Muscle of leg (tissue), 11 donors: ENCODE results near the gene USP17L5. TPM values are rescaled to one million over a fixed set of nuclear protein-coding genes. Genes with fewer than 3 reads are reported as not detected.
A peak's percentile ranks its signal among the peaks of the same experiment; 100 is the strongest.
"Not testable (repeated sequence)": the region's sequence is repeated elsewhere in the genome, so short reads cannot be mapped to it uniquely, and the experiment has no call there.

Experiments used
- DNase-seq: peaks from one replicate; pipeline ENCODE4 v3.0.0; 2013
- H3K27ac ChIP-seq: one replicate; pipeline ENCODE4 v1.5.1; 2013; ENCODE audit warnings: mild to moderate bottlenecking, low read length, control low read depth
- H3K27me3 ChIP-seq: one replicate; pipeline ENCODE4 v1.6.1; 2013; ENCODE audit warnings: low read length; ENCODE audit not compliant: control insufficient read depth, insufficient read depth
- H3K36me3 ChIP-seq: one replicate; pipeline ENCODE4 v1.6.1; 2013; ENCODE audit warnings: low read length; ENCODE audit not compliant: control insufficient read depth, insufficient read depth
- H3K4me1 ChIP-seq: one replicate; pipeline ENCODE4 v1.6.1; 2013; ENCODE audit warnings: low read length; ENCODE audit not compliant: control insufficient read depth, insufficient read depth
- H3K4me3 ChIP-seq: one replicate; pipeline ENCODE4 v1.5.1; 2013; ENCODE audit warnings: low read length, control low read depth
- H3K9me3 ChIP-seq: replicated peaks from 2 replicates; pipeline ENCODE4 v1.6.1; 2013; ENCODE audit warnings: low read depth, low read length; ENCODE audit not compliant: control insufficient read depth
- WGBS: methylation state at CpG from one replicate; pipeline ENCODE4 v1.1.5; 2013; ENCODE audit warnings: missing lambda C conversion rate; ENCODE audit not compliant: insufficient coverage; 5-methylcytosine and 5-hydroxymethylcytosine counted together
- polyA plus RNA-seq, 8 donors: library from polyadenylated mRNA; unstranded; fragments of 120-200 nt; gene quantifications; one replicate each; pipeline versions ENCODE4 v1.2.1 to v1.2.3, GENCODE V29; 2013; ENCODE audit warnings: inconsistent platforms in 1 of 8, low replicate concordance in 1 of 8; ENCODE audit not compliant: insufficient read length in 8 of 8, insufficient read depth in 1 of 8
- total RNA-seq: library from RNA; stranded (reverse); fragments of 120-200 nt; gene quantifications from one replicate; pipeline ENCODE4 v1.2.4, GENCODE V29; 2013

The USP17L5 gene
- total and polyA plus RNA-seq, 9 donors = not detected

- not testable (repeated sequence) for H3K27me3 ChIP-seq, H3K27ac ChIP-seq, H3K4me3 ChIP-seq, H3K4me1 ChIP-seq, H3K36me3 ChIP-seq, H3K9me3 ChIP-seq, DNase-seq
- WGBS = no CpG with 5 or more reads among the region's 1 CpG
Measured at GRCh38 chr4:9379881-9380280, 40.7 kb downstream of the USP17L5 start.

DNA sequence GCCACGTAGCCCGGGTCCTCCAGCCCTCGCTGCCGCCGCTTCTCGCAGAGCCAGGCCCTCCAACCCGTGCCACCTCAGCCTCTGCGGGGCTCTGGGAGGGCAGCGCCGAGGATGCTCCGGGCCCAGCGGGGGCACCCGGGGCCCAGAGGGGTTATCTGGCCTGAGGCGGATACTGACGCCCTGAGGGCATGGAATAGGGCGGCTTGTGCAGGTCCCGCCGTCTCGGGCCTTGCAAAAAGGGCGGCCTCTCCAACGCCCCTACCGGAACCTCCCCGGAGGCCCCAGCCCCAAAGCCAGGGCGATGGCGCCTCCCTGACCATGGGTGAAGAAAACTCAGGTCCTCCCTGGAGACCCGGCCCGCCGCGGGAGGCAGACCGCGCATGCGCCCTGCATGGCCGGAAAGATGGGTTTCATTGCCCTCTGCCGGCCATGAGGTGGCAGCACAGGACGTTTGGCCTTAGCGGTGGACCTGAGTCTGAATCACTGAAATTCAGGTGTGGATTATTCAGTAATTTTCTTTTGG is 41.9 kb downstream of the USP17L5 start:
- peak overlapping the region; percentile 44 for H3K4me3 ChIP-seq
- not testable (repeated sequence) for H3K27me3 ChIP-seq, H3K9me3 ChIP-seq, H3K36me3 ChIP-seq, H3K4me1 ChIP-seq, H3K27ac ChIP-seq
- peak; percentile 0 for DNase-seq
- WGBS = 60% methylated on average over 19 of the region's 36 CpGs

DNA sequence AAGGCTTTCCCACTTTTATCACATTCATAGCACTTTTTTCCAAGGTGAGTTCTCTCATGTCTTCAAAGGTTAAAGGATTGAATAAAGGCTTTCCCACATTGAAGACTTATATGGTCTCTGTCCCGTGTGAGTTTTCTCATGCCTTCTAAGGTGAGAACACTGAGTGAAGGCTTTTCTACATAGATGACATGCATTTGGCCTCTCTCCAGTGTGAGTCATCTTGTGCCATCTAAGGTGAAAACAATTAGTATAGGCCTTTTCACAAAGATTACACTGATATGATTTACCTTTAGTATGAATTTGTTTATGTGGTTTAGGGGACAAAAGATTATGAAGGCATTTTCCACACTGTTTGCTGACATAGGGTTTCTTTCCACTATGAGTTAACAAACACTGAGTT is 44.9 kb downstream of the USP17L5 start:
- Histone ChIP-seq H3K27me3 (no peaks in the 10 kb centered on the region), H3K4me3 (no peak overlapping the region), H3K9me3 (no peaks in the 10 kb centered on the region), H3K4me1 (peaks cover 4% of the 10 kb centered on the region), H3K27ac (no peak overlapping the region), H3K36me3 (no peaks in the 10 kb centered on the region)
- WGBS = no CpG with 5 or more reads among the region's 1 CpG
- DNase-seq = no peak

DNA sequence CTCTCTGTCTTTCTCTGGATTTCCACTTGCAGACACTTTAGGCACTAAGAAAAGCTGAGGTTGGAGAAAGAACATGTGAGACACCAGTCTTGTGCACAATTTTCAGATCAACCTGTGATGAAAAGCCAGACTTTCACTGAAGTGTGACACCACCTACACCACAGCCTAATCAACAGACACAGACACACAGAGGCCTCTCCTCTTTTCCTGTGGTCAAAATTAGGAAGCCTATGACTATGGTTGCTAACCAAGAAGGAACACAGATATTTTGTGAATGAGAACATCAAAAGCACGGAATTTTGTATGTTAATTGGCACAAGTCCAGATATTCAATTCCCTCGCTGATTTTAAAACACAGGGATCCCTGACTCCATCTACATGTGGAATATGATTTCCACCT is 49.8 kb downstream of the USP17L5 start:
- DNase-seq, H3K27ac ChIP-seq, H3K27me3 ChIP-seq, H3K36me3 ChIP-seq, H3K4me1 ChIP-seq, H3K9me3 ChIP-seq, H3K4me3 ChIP-seq: not testable (repeated sequence)
- WGBS = 86% methylated on average over 1 of the region's 2 CpGs

Other genes with a start within 250 kb of the USP17L5 start
- not detected for gene FAM90A26, start 169.0 kb upstream of the USP17L5 start, total RNA-seq
- gene FAM90A26, start 169.0 kb upstream of the USP17L5 start, polyA plus RNA-seq = not detected
- not detected for gene USP17L10, start 128.7 kb upstream of the USP17L5 start, total RNA-seq
- not detected for gene USP17L10, start 128.7 kb upstream of the USP17L5 start, polyA plus RNA-seq
- gene USP17L11, start 124.0 kb upstream of the USP17L5 start, total RNA-seq = not detected
- gene USP17L11, start 124.0 kb upstream of the USP17L5 start, polyA plus RNA-seq = not detected
- not detected for gene USP17L12, start 119.3 kb upstream of the USP17L5 start, total RNA-seq
- gene USP17L12, start 119.3 kb upstream of the USP17L5 start, polyA plus RNA-seq = not detected
- not detected for gene USP17L13, start 114.5 kb upstream of the USP17L5 start, total RNA-seq
- not detected for gene USP17L13, start 114.5 kb upstream of the USP17L5 start, polyA plus RNA-seq
- not detected for gene USP17L15, start 105.0 kb upstream of the USP17L5 start, total RNA-seq
- gene USP17L15, start 105.0 kb upstream of the USP17L5 start, polyA plus RNA-seq = not detected
- gene USP17L17, start 95.5 kb upstream of the USP17L5 start, total RNA-seq = not detected
- not detected for gene USP17L17, start 95.5 kb upstream of the USP17L5 start, polyA plus RNA-seq
- not detected for gene USP17L18, start 90.8 kb upstream of the USP17L5 start, total RNA-seq
- not detected for gene USP17L18, start 90.8 kb upstream of the USP17L5 start, polyA plus RNA-seq
- gene USP17L19, start 86.0 kb upstream of the USP17L5 start, total RNA-seq = not detected
- gene USP17L19, start 86.0 kb upstream of the USP17L5 start, polyA plus RNA-seq = not detected
- not detected for gene USP17L20, start 81.3 kb upstream of the USP17L5 start, total RNA-seq
- not detected for gene USP17L20, start 81.3 kb upstream of the USP17L5 start, polyA plus RNA-seq
- gene USP17L21, start 76.5 kb upstream of the USP17L5 start, total RNA-seq = not detected
- not detected for gene USP17L21, start 76.5 kb upstream of the USP17L5 start, polyA plus RNA-seq
- not detected for gene USP17L22, start 71.8 kb upstream of the USP17L5 start, total RNA-seq
- gene USP17L22, start 71.8 kb upstream of the USP17L5 start, polyA plus RNA-seq = not detected
- gene USP17L24, start 14.2 kb upstream of the USP17L5 start, total RNA-seq = not detected
- gene USP17L24, start 14.2 kb upstream of the USP17L5 start, polyA plus RNA-seq = not detected
- gene USP17L25, start 9.5 kb upstream of the USP17L5 start, total RNA-seq = not detected
- gene USP17L25, start 9.5 kb upstream of the USP17L5 start, polyA plus RNA-seq = not detected
- not detected for gene USP17L26, start 4.7 kb upstream of the USP17L5 start, total RNA-seq
- not detected for gene USP17L26, start 4.7 kb upstream of the USP17L5 start, polyA plus RNA-seq
- gene USP17L27, start 4.7 kb downstream of the USP17L5 start, total RNA-seq = not detected
- gene USP17L27, start 4.7 kb downstream of the USP17L5 start, polyA plus RNA-seq = not detected
- gene USP17L28, start 9.5 kb downstream of the USP17L5 start, total RNA-seq = not detected
- gene USP17L28, start 9.5 kb downstream of the USP17L5 start, polyA plus RNA-seq = not detected
- not detected for gene USP17L29, start 14.2 kb downstream of the USP17L5 start, total RNA-seq
- gene USP17L29, start 14.2 kb downstream of the USP17L5 start, polyA plus RNA-seq = not detected
- gene USP17L30, start 23.7 kb downstream of the USP17L5 start, total RNA-seq = not detected
- gene USP17L30, start 23.7 kb downstream of the USP17L5 start, polyA plus RNA-seq = not detected
- not detected for gene DEFB131A, start 105.0 kb downstream of the USP17L5 start, total RNA-seq
- gene DEFB131A, start 105.0 kb downstream of the USP17L5 start, polyA plus RNA-seq = not detected